GM20000 (cell line): Measurements from ENCODE around the gene CDK5R1.
A peak's percentile ranks its signal among the peaks of the same experiment; 100 is the strongest.

Experiments used
- DNase-seq: peaks from one replicate; pipeline ENCODE4 v3.0.0; 2012; ENCODE audit warnings: low spot score
- CTCF ChIP-seq: IDR thresholded peaks from 2 replicates; pipeline ENCODE4 v1.5.1; 2012; ENCODE audit warnings: mild to moderate bottlenecking, control low read depth; ENCODE audit errors: extremely low read depth, missing control alignments

The CDK5R1 gene

GRCh38 chr17:32460054-32460453, 26.7 kb upstream of the CDK5R1 start:
- TF ChIP-seq CTCF = no peak

GRCh38 chr17:32461498-32461852, 25.3 kb upstream of the CDK5R1 start:
- DNase-seq = no peak
- no peak for TF ChIP-seq CTCF

More at GRCh38 chr17:32460054-32460453, 26.7 kb upstream of the CDK5R1 start:
- DNase-seq = no peak

- peak; percentile 34 for TF ChIP-seq CTCF
- DNase-seq = peak; percentile 48
These were observed 24.8 kb upstream of the CDK5R1 start for GRCh38 chr17:32461853-32462617.

GRCh38 chr17:32463304-32463703, 23.5 kb upstream of the CDK5R1 start:
- DNase-seq = no peak
- no peak for TF ChIP-seq CTCF

- DNase-seq = no peak
- no peak for TF ChIP-seq CTCF
These were observed 22.4 kb upstream of the CDK5R1 start for GRCh38 chr17:32464374-32464773.

- no peak for DNase-seq
- TF ChIP-seq CTCF = no peak
These were observed 18.8 kb upstream of the CDK5R1 start for GRCh38 chr17:32467949-32468348.

- no peak for TF ChIP-seq CTCF
- DNase-seq = no peak
These were observed 16.2 kb upstream of the CDK5R1 start for GRCh38 chr17:32470405-32471167.
